NCI-H187 (cell line): ENCODE results near the gene GSTM2.
A peak's percentile ranks its signal among the peaks of the same experiment; 100 is the strongest.

ENCODE experiments used
- DNase-seq, 2 experiments: peaks; one replicate each; lab custom pipeline; 2025; lab: John Stamatoyannopoulos, UW

GSTM2 gene

GRCh38 chr1:109629372-109630030, 38.4 kb upstream of the GSTM2 start:
- DNase-seq = no peak

GRCh38 chr1:109630081-109630897, 37.6 kb upstream of the GSTM2 start:
- no peak for DNase-seq

- DNase-seq = no peak
Observed at GRCh38 chr1:109630898-109631512, 36.9 kb upstream of the GSTM2 start.

GRCh38 chr1:109631513-109632505, 36.0 kb upstream of the GSTM2 start:
- DNase-seq = no peak

GRCh38 chr1:109632671-109633346, 35.0 kb upstream of the GSTM2 start:
- peak in 1 of 2 experiments; percentile 47 for DNase-seq

GRCh38 chr1:109634292-109634691, 33.6 kb upstream of the GSTM2 start:
- no peak for DNase-seq

GRCh38 chr1:109634771-109635750, 32.8 kb upstream of the GSTM2 start:
- DNase-seq = no peak

GRCh38 chr1:109635862-109636200, 32.0 kb upstream of the GSTM2 start:
- no peak for DNase-seq

- no peak for DNase-seq
Observed at GRCh38 chr1:109636201-109636952, 31.5 kb upstream of the GSTM2 start.

GRCh38 chr1:109637446-109637845, 30.4 kb upstream of the GSTM2 start:
- DNase-seq = no peak

- no peak for DNase-seq
Observed at GRCh38 chr1:109639063-109639840, 28.6 kb upstream of the GSTM2 start.

GRCh38 chr1:109639841-109640184, 28.0 kb upstream of the GSTM2 start:
- DNase-seq = no peak

GRCh38 chr1:109640285-109640865, 27.5 kb upstream of the GSTM2 start:
- DNase-seq = peak; percentile 30 to 72

GRCh38 chr1:109641078-109641740, 26.6 kb upstream of the GSTM2 start:
- no peak for DNase-seq

GRCh38 chr1:109641861-109642260, 26.0 kb upstream of the GSTM2 start:
- no peak for DNase-seq

- no peak for DNase-seq
Observed at GRCh38 chr1:109642626-109643025, 25.2 kb upstream of the GSTM2 start.

GRCh38 chr1:109643385-109644230, 24.2 kb upstream of the GSTM2 start:
- DNase-seq = peak; percentile 30 to 65
